Activated CD8-positive, alpha-beta T cell treated with anti-CD3 and anti-CD28 coated beads for 36 hours (primary cell): ENCODE results near the gene SGK2. TPM values are rescaled to one million over a fixed set of nuclear protein-coding genes. Genes with fewer than 3 reads are reported as not detected.

ENCODE experiments used
- ATAC-seq: fragments of 200-7000 bp; cut with Tn5 transposase; one replicate; pipeline ENCODE4 v1.10.0; 2021; ENCODE audit warnings: mild to moderate bottlenecking, moderate library complexity
- CTCF ChIA-PET: fragments of 350-600 bp; sonication (Branson Sonifier 250); formaldehyde crosslinking; loops from one replicate; lab custom pipeline; 2021; ENCODE audit warnings: antibody characterized with exemption; lab: Charles Lee
- POLR2A ChIA-PET: fragments of 350-600 bp; sonication (Branson Sonifier 250); formaldehyde crosslinking; loops from one replicate; lab custom pipeline; 2021; ENCODE audit warnings: antibody characterized with exemption; lab: Charles Lee
- DNase-seq: peaks from one replicate; pipeline ENCODE4 v3.0.0-alpha.2; 2020
- H3K27ac Mint-ChIP-seq: one replicate; pipeline ENCODE4 v1.8.0; 2021; ENCODE audit warnings: mild to moderate bottlenecking, mixed read lengths
- H3K27me3 Mint-ChIP-seq: one replicate; pipeline ENCODE4 v1.8.0; 2021; ENCODE audit warnings: mixed read lengths
- H3K36me3 Mint-ChIP-seq: one replicate; pipeline ENCODE4 v1.8.0; 2021; ENCODE audit warnings: low read depth, mixed read lengths
- H3K4me1 Mint-ChIP-seq: one replicate; pipeline ENCODE4 v1.8.0; 2021; ENCODE audit warnings: low read depth, mixed read lengths
- H3K4me3 Mint-ChIP-seq: one replicate; pipeline ENCODE4 v1.8.0; 2021; ENCODE audit warnings: mild to moderate bottlenecking, moderate library complexity, mixed read lengths
- H3K9me3 Mint-ChIP-seq: one replicate; pipeline ENCODE4 v1.8.0; 2021; ENCODE audit warnings: mixed read lengths
- intact Hi-C: fragments of 100-400 bp; cut with micrococcal nuclease; formaldehyde crosslinking; loops from one replicate; pipeline ENCODE4 v1.10.0; 2022
- total RNA-seq, 2 experiments: library from RNA; stranded (reverse); gene quantifications; one replicate each; pipeline ENCODE4 v1.2.3, GENCODE V29; 2021
- TF ChIP-seq, protein P1 (sequence below): fragments of 200-600 bp; IDR thresholded peaks from one replicate; pipeline ENCODE4 v1.8.0; 2022; ENCODE audit warnings: antibody characterized with exemption, mild to moderate bottlenecking

The SGK2 gene
- total RNA-seq, 2 experiments from 2014 or later, result 0.16 to 0.50 TPM

- POLR2A ChIA-PET, result no interaction called here
- CTCF ChIA-PET, result interaction anchor here (1.2 kb wide), 1 partner anchor 25 kb away, joined by 3 read pairs; no protein-coding TSS in a partner anchor
- Mint-ChIP-seq H3K4me3 (no peak overlapping the region), H3K4me1 (no peaks in the 10 kb centered on the region), H3K27ac (no peak overlapping the region), H3K36me3 (no peaks in the 10 kb centered on the region), H3K27me3 (no peaks in the 10 kb centered on the region), H3K9me3 (no peaks in the 10 kb centered on the region)
- intact Hi-C loops, result no loop called here
- ATAC-seq, result no peak
- no peak for DNase-seq
- TF ChIP-seq, protein P1, sequence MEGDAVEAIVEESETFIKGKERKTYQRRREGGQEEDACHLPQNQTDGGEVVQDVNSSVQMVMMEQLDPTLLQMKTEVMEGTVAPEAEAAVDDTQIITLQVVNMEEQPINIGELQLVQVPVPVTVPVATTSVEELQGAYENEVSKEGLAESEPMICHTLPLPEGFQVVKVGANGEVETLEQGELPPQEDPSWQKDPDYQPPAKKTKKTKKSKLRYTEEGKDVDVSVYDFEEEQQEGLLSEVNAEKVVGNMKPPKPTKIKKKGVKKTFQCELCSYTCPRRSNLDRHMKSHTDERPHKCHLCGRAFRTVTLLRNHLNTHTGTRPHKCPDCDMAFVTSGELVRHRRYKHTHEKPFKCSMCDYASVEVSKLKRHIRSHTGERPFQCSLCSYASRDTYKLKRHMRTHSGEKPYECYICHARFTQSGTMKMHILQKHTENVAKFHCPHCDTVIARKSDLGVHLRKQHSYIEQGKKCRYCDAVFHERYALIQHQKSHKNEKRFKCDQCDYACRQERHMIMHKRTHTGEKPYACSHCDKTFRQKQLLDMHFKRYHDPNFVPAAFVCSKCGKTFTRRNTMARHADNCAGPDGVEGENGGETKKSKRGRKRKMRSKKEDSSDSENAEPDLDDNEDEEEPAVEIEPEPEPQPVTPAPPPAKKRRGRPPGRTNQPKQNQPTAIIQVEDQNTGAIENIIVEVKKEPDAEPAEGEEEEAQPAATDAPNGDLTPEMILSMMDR, result no peak
Measured at GRCh38 chr20:43576108-43576507, 17.3 kb downstream of the SGK2 start.

DNA sequence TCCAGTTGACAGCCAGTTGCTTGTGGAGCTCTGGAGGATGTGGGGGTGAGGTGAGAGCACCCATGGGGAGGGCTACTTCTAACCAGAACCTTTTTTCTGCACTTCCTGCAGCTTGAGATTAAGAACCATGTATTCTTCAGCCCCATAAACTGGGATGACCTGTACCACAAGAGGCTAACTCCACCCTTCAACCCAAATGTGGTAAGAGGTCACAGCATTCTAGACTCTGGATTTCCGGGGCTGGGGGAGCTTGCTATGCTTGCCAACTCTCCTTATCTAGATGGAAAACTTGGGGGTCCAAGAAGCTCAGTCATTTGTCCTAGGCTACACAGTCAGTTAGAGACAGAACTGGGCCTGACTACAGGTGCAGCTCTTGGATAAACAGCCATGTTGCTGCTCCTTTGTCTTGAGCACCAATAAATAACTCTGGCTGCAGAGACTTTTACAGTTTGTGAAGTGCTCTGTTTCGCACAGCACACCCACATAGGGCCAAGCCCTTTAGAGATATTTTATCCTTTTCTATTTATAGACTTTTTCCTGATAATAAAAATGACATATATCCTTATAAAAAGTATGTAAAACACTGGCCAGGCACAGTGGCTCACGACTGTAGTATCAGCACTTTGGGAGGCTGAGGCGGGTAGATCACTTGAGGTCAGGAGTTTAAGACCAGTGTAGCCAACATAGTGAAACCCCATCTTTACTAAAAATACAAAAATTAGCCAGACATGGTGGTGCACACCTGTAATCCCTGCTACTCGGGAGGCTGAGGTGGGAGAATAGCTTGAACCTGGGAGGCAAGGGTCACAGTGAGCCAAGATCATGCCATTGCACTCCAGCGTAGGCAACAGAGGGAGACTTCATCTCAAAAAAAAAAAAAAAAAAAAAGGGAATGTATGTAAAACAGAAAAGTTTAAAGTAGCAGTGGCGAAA is 21.3 kb downstream of the SGK2 start:
- DNase-seq, result no peak
- TF ChIP-seq, protein P1, result no peak
- Mint-ChIP-seq H3K36me3 (no peaks in the 10 kb centered on the region), H3K27ac (no peak overlapping the region), H3K4me3 (no peak overlapping the region), H3K4me1 (no peaks in the 10 kb centered on the region), H3K27me3 (peaks cover 2% of the 10 kb centered on the region), H3K9me3 (no peaks in the 10 kb centered on the region)
- ChIA-PET CTCF (no interaction called here), POLR2A (no interaction called here)
- intact Hi-C loops, result no loop called here
- ATAC-seq, result no peak

DNA sequence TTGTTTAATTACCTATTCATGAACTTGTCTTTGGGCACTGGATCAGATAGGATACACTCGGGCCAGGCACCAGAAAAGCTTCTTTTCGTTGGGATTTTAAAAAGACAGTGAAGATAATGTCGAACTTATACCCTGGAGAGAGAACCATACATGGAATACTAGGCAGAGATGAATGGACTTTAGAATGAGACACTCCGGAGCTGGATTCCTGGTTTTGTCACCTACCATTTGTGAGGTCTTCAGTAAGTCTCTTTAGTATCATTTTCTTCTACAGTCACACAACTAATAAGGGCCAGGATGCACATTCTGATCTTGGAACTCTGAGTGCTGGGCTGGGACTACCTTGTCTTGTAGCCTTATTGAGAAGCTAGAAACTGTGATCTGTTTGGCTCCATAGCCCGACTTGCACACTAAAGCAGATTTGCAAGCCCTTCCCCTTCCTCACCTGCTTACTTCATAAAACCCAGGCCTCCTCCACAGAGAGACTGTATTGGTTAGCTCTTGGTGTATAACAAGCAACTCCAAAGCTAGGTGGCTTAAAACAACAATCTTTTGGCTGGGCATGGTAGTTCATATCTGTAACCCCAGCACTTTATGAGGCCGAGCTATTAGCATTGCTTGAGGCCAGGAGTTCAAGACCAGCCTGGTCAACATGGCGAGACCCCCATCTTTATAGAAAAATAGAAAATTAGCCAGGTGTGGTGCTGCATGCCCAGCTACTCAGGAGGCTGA is 24.5 kb downstream of the SGK2 start:
- Mint-ChIP-seq H3K36me3 (no peaks in the 10 kb centered on the region), H3K4me1 (no peaks in the 10 kb centered on the region), H3K27me3 (peaks cover 2% of the 10 kb centered on the region), H3K9me3 (no peaks in the 10 kb centered on the region), H3K27ac (no peak overlapping the region), H3K4me3 (no peak overlapping the region)
- ChIA-PET POLR2A (no interaction called here), CTCF (interaction anchor here (1.0 to 1.1 kb wide), 2 partner anchors 12 to 45 kb away, joined by 4 read pairs; no protein-coding TSS in a partner anchor)
- intact Hi-C loops, result no loop called here
- TF ChIP-seq, protein P1, result no peak
- DNase-seq, result no peak
- no peak for ATAC-seq

DNA sequence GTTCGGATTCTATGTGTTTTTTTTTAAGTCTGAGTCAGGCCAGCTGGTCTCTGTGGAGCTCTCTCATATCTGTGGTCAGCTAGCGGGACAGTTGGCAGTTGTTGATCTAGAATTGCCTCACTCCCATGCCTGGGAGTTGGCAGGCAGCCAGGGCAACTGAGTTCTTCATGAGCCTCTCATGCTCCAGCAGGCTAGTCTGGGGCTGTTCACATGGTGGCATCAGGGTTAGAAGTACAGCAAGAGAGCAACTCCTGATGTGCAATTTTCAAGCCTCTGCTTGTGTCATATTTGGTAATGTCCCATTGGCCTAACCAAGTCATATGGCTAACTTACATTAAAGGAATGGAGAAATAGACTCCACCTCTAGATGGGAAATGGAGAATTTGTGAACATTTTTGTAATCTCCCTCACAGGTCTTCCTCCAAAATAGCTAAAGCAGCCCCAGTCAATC is 25.2 kb downstream of the SGK2 start:
- Mint-ChIP-seq H3K27ac (no peak overlapping the region), H3K27me3 (peaks cover 2% of the 10 kb centered on the region), H3K36me3 (no peaks in the 10 kb centered on the region), H3K4me1 (no peaks in the 10 kb centered on the region), H3K9me3 (no peaks in the 10 kb centered on the region), H3K4me3 (no peak overlapping the region)
- intact Hi-C loops, result no loop called here
- DNase-seq (no peak), ATAC-seq (no peak)
- TF ChIP-seq, protein P1, result no peak
- ChIA-PET CTCF (interaction anchor here (1.1 to 1.2 kb wide), 2 partner anchors 13 to 46 kb away, joined by 4 read pairs; no protein-coding TSS in a partner anchor), POLR2A (no interaction called here)
